HepG2 (cell line): ENCODE results near the gene LSMEM2. TPM values are rescaled to one million over a fixed set of nuclear protein-coding genes. Genes with fewer than 3 reads are reported as not detected.

Experiments
- CREM ChIP-seq, 2 experiments: sonication (generic) in 1 of 2; formaldehyde crosslinking in 1 of 2; IDR thresholded peaks; 2 replicates each; pipeline versions ENCODE4 v1.4.0 to v1.6.1; 2016 to 2020; ENCODE audit warnings: antibody characterized with exemption in 1 of 2, mild to moderate bottlenecking in 1 of 2, missing genetic modification reagents in 1 of 2
- FIP1L1 ChIP-seq: fragments of 200-400 bp; formaldehyde crosslinking; IDR thresholded peaks from 2 replicates; pipeline ENCODE4 v1.6.1; 2018; ENCODE audit warnings: low read depth, mild to moderate bottlenecking, low read length, moderate library complexity, borderline replicate concordance; ENCODE audit not compliant: insufficient read depth
- GATAD2A ChIP-seq: IDR thresholded peaks from 2 replicates; pipeline ENCODE4 v1.6.1; 2016
- KLF12 ChIP-seq: sonication (generic); formaldehyde crosslinking; IDR thresholded peaks from 2 replicates; pipeline ENCODE4 v1.4.0; 2020; ENCODE audit warnings: missing genetic modification reagents, borderline replicate concordance
- MYNN ChIP-seq: sonication (generic); formaldehyde crosslinking; IDR thresholded peaks from 2 replicates; pipeline ENCODE4 v1.4.0; 2020; ENCODE audit warnings: mild to moderate bottlenecking, low read depth, missing genetic modification reagents
- PPARG ChIP-seq: conservative IDR thresholded peaks from 2 replicates; pipeline ENCODE4 v1.6.1; 2016; ENCODE audit warnings: missing biosample characterization, missing genetic modification reagents
- ZNF136 ChIP-seq: sonication (generic); formaldehyde crosslinking; IDR thresholded peaks from 2 replicates; pipeline ENCODE4 v1.8.1; 2022; ENCODE audit warnings: low read depth, mild to moderate bottlenecking, moderate library complexity, missing genetic modification reagents
- polyA plus RNA-seq, 8 experiments: library from polyadenylated mRNA; depleted of rRNA in 3 of 8; stranded (reverse) in 7 of 8; unstranded in 1 of 8; fragments of >200 nt; fragmentation: Illumina TruSeq in 4 of 8; extraction: Trizol in 4 of 8; gene quantifications; 2 replicates each; pipeline versions ENCODE4 v1.2.1 to v1.2.3, GENCODE V29; 2011 to 2016; ENCODE audit warnings: low read depth in 4 of 8, missing spikeins in 1 of 8, mixed read lengths in 1 of 8; ENCODE audit not compliant: insufficient read depth in 1 of 8
- total RNA-seq, 5 experiments: library from RNA; depleted of rRNA; stranded (reverse); fragments of >200 nt; fragmentation: Illumina TruSeq; extraction: Trizol; gene quantifications; 2 replicates each; pipeline ENCODE4 v1.2.3, GENCODE V29; 2016; ENCODE audit warnings: low read depth in 1 of 5
- TF ChIP-seq, protein P1 (sequence below): sonication (generic); formaldehyde crosslinking; IDR thresholded peaks from 2 replicates; pipeline ENCODE4 v1.4.0; 2020; ENCODE audit warnings: missing genetic modification reagents
- TF ChIP-seq, protein P2 (sequence below): IDR thresholded peaks from 2 replicates; pipeline ENCODE4 v1.6.1; 2016; ENCODE audit warnings: missing genetic modification reagents, missing compliant biosample characterization
- TF ChIP-seq, protein P3 (sequence below): IDR thresholded peaks from 2 replicates; pipeline ENCODE4 v1.4.0; 2020; ENCODE audit warnings: mild to moderate bottlenecking, missing genetic modification reagents
- TF ChIP-seq, protein P4 (sequence below): sonication (generic); formaldehyde crosslinking; IDR thresholded peaks from 2 replicates; pipeline ENCODE4 v1.4.0; 2020; ENCODE audit warnings: missing genetic modification reagents, mild to moderate bottlenecking, borderline replicate concordance
- TF ChIP-seq, protein P5 (sequence below): sonication (generic); formaldehyde crosslinking; IDR thresholded peaks from 2 replicates; pipeline ENCODE4 v1.4.0; 2020; ENCODE audit warnings: low read depth, mild to moderate bottlenecking, missing genetic modification reagents
- TF ChIP-seq, protein P6 (sequence below): IDR thresholded peaks from 2 replicates; pipeline ENCODE4 v1.6.1; 2016; ENCODE audit warnings: missing compliant biosample characterization, missing genetic modification reagents, borderline replicate concordance

Gene LSMEM2
- total and polyA plus RNA-seq, 2 of the 13 experiments (the other 11 are each of a cell fraction or from before 2014, with no cell fraction given), result 0.07 to 0.41 TPM

DNA sequence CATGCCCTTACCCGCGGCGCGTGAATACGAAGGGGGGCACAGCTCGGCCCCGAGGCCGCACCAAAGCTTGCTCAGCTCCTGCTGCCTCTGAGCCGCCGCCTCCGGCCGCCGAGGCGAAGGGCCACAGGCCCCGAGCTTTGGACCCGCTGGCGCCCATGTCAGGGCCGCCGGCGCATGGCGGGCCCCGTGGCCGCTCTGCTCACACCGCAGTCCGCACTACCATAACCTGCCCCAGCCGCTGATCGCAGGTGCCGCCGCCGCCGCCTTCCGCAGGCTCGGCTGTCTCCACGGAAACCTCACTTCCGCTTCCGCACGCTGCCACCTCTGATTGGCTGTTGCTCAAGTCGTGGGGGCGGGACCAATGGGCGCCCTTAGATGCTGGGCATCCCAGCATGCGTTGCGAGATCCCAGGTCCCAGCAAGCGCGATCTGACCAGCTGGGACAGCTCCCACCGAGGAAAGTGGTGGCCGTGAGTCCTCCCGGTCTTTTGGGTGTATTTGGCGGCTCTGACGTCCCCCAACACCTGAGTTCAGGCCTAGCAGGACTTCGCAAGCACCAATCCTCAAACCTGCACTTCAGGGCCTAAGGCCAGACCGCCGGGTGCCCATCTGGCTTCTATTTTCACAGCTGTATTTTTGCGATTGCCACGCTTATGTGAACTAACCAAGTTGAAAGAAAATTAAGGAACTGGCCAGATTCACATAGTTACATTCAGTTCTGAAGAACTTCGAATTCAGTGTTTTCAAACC, 49.2 kb downstream of the LSMEM2 start, which contains the start of gene TUSC2 (continued):
- TF ChIP-seq KLF12 (CRISPR knock-in tag), result 0 out of 2 replicates have a peak, but pooled peaks have one; percentile 62
- 0 out of 2 replicates have a peak, but pooled peaks have one; percentile 61 for TF ChIP-seq FIP1L1
- TF ChIP-seq, protein P1, sequence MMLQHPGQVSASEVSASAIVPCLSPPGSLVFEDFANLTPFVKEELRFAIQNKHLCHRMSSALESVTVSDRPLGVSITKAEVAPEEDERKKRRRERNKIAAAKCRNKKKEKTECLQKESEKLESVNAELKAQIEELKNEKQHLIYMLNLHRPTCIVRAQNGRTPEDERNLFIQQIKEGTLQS (CRISPR knock-in tag), result peak; percentile 33; the same call in 1 of the 2 replicates
- TF ChIP-seq MYNN (CRISPR knock-in tag), result no peak
- TF ChIP-seq, protein P2, sequence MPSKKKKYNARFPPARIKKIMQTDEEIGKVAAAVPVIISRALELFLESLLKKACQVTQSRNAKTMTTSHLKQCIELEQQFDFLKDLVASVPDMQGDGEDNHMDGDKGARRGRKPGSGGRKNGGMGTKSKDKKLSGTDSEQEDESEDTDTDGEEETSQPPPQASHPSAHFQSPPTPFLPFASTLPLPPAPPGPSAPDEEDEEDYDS, result peak; percentile 98
- TF ChIP-seq, protein P3, sequence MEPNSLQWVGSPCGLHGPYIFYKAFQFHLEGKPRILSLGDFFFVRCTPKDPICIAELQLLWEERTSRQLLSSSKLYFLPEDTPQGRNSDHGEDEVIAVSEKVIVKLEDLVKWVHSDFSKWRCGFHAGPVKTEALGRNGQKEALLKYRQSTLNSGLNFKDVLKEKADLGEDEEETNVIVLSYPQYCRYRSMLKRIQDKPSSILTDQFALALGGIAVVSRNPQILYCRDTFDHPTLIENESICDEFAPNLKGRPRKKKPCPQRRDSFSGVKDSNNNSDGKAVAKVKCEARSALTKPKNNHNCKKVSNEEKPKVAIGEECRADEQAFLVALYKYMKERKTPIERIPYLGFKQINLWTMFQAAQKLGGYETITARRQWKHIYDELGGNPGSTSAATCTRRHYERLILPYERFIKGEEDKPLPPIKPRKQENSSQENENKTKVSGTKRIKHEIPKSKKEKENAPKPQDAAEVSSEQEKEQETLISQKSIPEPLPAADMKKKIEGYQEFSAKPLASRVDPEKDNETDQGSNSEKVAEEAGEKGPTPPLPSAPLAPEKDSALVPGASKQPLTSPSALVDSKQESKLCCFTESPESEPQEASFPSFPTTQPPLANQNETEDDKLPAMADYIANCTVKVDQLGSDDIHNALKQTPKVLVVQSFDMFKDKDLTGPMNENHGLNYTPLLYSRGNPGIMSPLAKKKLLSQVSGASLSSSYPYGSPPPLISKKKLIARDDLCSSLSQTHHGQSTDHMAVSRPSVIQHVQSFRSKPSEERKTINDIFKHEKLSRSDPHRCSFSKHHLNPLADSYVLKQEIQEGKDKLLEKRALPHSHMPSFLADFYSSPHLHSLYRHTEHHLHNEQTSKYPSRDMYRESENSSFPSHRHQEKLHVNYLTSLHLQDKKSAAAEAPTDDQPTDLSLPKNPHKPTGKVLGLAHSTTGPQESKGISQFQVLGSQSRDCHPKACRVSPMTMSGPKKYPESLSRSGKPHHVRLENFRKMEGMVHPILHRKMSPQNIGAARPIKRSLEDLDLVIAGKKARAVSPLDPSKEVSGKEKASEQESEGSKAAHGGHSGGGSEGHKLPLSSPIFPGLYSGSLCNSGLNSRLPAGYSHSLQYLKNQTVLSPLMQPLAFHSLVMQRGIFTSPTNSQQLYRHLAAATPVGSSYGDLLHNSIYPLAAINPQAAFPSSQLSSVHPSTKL (CRISPR knock-in tag), result peak; percentile 12; the same call in 1 of the 2 replicates
- TF ChIP-seq, protein P4, sequence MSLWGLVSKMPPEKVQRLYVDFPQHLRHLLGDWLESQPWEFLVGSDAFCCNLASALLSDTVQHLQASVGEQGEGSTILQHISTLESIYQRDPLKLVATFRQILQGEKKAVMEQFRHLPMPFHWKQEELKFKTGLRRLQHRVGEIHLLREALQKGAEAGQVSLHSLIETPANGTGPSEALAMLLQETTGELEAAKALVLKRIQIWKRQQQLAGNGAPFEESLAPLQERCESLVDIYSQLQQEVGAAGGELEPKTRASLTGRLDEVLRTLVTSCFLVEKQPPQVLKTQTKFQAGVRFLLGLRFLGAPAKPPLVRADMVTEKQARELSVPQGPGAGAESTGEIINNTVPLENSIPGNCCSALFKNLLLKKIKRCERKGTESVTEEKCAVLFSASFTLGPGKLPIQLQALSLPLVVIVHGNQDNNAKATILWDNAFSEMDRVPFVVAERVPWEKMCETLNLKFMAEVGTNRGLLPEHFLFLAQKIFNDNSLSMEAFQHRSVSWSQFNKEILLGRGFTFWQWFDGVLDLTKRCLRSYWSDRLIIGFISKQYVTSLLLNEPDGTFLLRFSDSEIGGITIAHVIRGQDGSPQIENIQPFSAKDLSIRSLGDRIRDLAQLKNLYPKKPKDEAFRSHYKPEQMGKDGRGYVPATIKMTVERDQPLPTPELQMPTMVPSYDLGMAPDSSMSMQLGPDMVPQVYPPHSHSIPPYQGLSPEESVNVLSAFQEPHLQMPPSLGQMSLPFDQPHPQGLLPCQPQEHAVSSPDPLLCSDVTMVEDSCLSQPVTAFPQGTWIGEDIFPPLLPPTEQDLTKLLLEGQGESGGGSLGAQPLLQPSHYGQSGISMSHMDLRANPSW, result no peak
- 0 out of 2 replicates have a peak, but pooled peaks have one; percentile 13 for TF ChIP-seq PPARG (CRISPR knock-in tag)
- TF ChIP-seq, protein P5, sequence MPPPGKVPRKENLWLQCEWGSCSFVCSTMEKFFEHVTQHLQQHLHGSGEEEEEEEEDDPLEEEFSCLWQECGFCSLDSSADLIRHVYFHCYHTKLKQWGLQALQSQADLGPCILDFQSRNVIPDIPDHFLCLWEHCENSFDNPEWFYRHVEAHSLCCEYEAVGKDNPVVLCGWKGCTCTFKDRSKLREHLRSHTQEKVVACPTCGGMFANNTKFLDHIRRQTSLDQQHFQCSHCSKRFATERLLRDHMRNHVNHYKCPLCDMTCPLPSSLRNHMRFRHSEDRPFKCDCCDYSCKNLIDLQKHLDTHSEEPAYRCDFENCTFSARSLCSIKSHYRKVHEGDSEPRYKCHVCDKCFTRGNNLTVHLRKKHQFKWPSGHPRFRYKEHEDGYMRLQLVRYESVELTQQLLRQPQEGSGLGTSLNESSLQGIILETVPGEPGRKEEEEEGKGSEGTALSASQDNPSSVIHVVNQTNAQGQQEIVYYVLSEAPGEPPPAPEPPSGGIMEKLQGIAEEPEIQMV (CRISPR knock-in tag), result no peak
- TF ChIP-seq ZNF136 (CRISPR knock-in tag), result no peak
- TF ChIP-seq CREM (IDR thresholded peaks at IDR 0.05), result peak; percentile 74
- no peak for TF ChIP-seq CREM (CRISPR knock-in tag; IDR thresholded peaks at IDR 0.05)
- TF ChIP-seq, protein P6, sequence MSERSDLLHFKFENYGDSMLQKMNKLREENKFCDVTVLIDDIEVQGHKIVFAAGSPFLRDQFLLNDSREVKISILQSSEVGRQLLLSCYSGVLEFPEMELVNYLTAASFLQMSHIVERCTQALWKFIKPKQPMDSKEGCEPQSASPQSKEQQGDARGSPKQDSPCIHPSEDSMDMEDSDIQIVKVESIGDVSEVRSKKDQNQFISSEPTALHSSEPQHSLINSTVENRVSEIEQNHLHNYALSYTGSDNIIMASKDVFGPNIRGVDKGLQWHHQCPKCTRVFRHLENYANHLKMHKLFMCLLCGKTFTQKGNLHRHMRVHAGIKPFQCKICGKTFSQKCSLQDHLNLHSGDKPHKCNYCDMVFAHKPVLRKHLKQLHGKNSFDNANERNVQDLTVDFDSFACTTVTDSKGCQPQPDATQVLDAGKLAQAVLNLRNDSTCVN (CRISPR knock-in tag), result no peak
- 0 out of 2 replicates have a peak, but pooled peaks have one; percentile 14 for TF ChIP-seq GATAD2A (CRISPR knock-in tag)
